WTC11 (cell line): ENCODE data around the gene STIMATE. TPM values are rescaled to one million over a fixed set of nuclear protein-coding genes. Genes with fewer than 3 reads are reported as not detected.

ENCODE experiments used
- ATAC-seq: fragments of 200-7000 bp; cut with Tn5 transposase; 2 replicates; pipeline ENCODE4 v1.10.0; 2021; ENCODE audit warnings: mild to moderate bottlenecking, moderate library complexity
- CTCF ChIA-PET: fragments of 300-600 bp; sonication (Branson Sonifier 250); formaldehyde crosslinking; loops from one replicate; lab custom pipeline; 2021; ENCODE audit warnings: antibody characterized with exemption; lab: Charles Lee
- POLR2A ChIA-PET: fragments of 350-600 bp; sonication (Branson Sonifier 250); formaldehyde crosslinking; loops from one replicate; lab custom pipeline; 2021; ENCODE audit warnings: antibody characterized with exemption; lab: Charles Lee
- DNase-seq: peaks from one replicate; pipeline ENCODE4 v3.0.0; 2021; ENCODE audit warnings: low spot score
- H3K27ac Mint-ChIP-seq: 2 replicates; pipeline ENCODE4 v1.8.0; 2021; ENCODE audit warnings: mixed read lengths
- H3K27me3 Mint-ChIP-seq: 2 replicates; pipeline ENCODE4 v1.8.0; 2021; ENCODE audit warnings: low read depth, mild to moderate bottlenecking, moderate library complexity, mixed read lengths
- H3K36me3 Mint-ChIP-seq: 2 replicates; pipeline ENCODE4 v1.8.0; 2021; ENCODE audit warnings: mixed read lengths
- H3K4me1 Mint-ChIP-seq: 2 replicates; pipeline ENCODE4 v1.8.0; 2022; ENCODE audit warnings: mixed read lengths
- H3K4me3 Mint-ChIP-seq: 2 replicates; pipeline ENCODE4 v1.8.0; 2021; ENCODE audit warnings: mild to moderate bottlenecking, moderate library complexity, mixed read lengths
- H3K9me3 Mint-ChIP-seq: 2 replicates; pipeline ENCODE4 v1.8.0; 2021; ENCODE audit warnings: mixed read lengths
- AR ChIP-seq: fragments of 250-450 bp; sonication (Bioruptor Pico); IDR thresholded peaks from 2 replicates; pipeline ENCODE4 v1.9.0; 2021; ENCODE audit warnings: mild to moderate bottlenecking
- ATF3 ChIP-seq: sonication (generic); formaldehyde crosslinking; conservative IDR thresholded peaks from 2 replicates; pipeline ENCODE4 v1.8.1; 2022; ENCODE audit warnings: mild to moderate bottlenecking, missing genetic modification reagents
- CTCF ChIP-seq: fragments of 200-600 bp; IDR thresholded peaks from 2 replicates; pipeline ENCODE4 v1.8.0; 2022; ENCODE audit warnings: antibody characterized with exemption
- E2F4 ChIP-seq: sonication (generic); formaldehyde crosslinking; IDR thresholded peaks from 2 replicates; pipeline ENCODE4 v1.8.1; 2022; ENCODE audit warnings: low read depth, mild to moderate bottlenecking, moderate library complexity, missing genetic modification reagents, borderline replicate concordance
- JAZF1 ChIP-seq: fragments of 250-450 bp; sonication (Bioruptor Pico); IDR thresholded peaks from 2 replicates; pipeline ENCODE4 v1.9.0; 2021; ENCODE audit warnings: moderate library complexity, mild to moderate bottlenecking, inconsistent platforms
- NFATC4 ChIP-seq: fragments of 250-450 bp; sonication (Bioruptor Pico); IDR thresholded peaks from 2 replicates; pipeline ENCODE4 v1.9.0; 2021; ENCODE audit warnings: mild to moderate bottlenecking
- NFYB ChIP-seq: sonication (generic); formaldehyde crosslinking; conservative IDR thresholded peaks from 2 replicates; pipeline ENCODE4 v1.8.0; 2022; ENCODE audit warnings: low read depth, missing genetic modification reagents
- NR2C2 ChIP-seq: sonication (generic); formaldehyde crosslinking; IDR thresholded peaks from 2 replicates; pipeline ENCODE4 v1.8.0; 2022; ENCODE audit warnings: mild to moderate bottlenecking, missing genetic modification reagents
- RELA ChIP-seq: sonication (generic); formaldehyde crosslinking; IDR thresholded peaks from 2 replicates; pipeline ENCODE4 v1.8.1; 2022; ENCODE audit warnings: missing genetic modification reagents, mild to moderate bottlenecking, borderline replicate concordance
- SOX15 ChIP-seq: fragments of 250-450 bp; sonication (Bioruptor Pico); IDR thresholded peaks from 2 replicates; pipeline ENCODE4 v1.9.0; 2021; ENCODE audit warnings: mild to moderate bottlenecking
- SP1 ChIP-seq: sonication (generic); formaldehyde crosslinking; conservative IDR thresholded peaks from 2 replicates; pipeline ENCODE4 v1.8.1; 2022; ENCODE audit warnings: missing genetic modification reagents
- TEAD1 ChIP-seq: sonication (generic); formaldehyde crosslinking; IDR thresholded peaks from 2 replicates; pipeline ENCODE4 v1.8.0; 2022; ENCODE audit warnings: mild to moderate bottlenecking, missing genetic modification reagents
- TP53 ChIP-seq: sonication (generic); formaldehyde crosslinking; IDR thresholded peaks from 2 replicates; pipeline ENCODE4 v1.8.1; 2023; ENCODE audit warnings: mild to moderate bottlenecking, missing genetic modification reagents
- USF2 ChIP-seq: sonication (generic); formaldehyde crosslinking; IDR thresholded peaks from 2 replicates; pipeline ENCODE4 v1.8.1; 2023; ENCODE audit warnings: mild to moderate bottlenecking, missing genetic modification reagents, moderate library complexity
- ZNF532 ChIP-seq: fragments of 250-450 bp; sonication (Bioruptor Pico); IDR thresholded peaks from 2 replicates; pipeline ENCODE4 v1.9.0; 2021; ENCODE audit warnings: mild to moderate bottlenecking, borderline replicate concordance
- ZNF671 ChIP-seq: fragments of 250-450 bp; sonication (Bioruptor Pico); IDR thresholded peaks from 2 replicates; pipeline ENCODE4 v1.8.0; 2021; ENCODE audit warnings: mild to moderate bottlenecking
- total RNA-seq: library from RNA; stranded (reverse); gene quantifications from 3 replicates; pipeline ENCODE4 v1.2.3, GENCODE V29; 2021

STIMATE gene
- total RNA-seq, 1 experiment from 2014 or later: 35.5 TPM

GRCh38 chr3:52838561-52839267 lies 58.6 kb downstream of the STIMATE start:
- ChIA-PET CTCF (interaction anchor here (0.9 to 2.1 kb wide), 3 partner anchors 10 to 46 kb away, joined by 3 to 6 read pairs (median 4); no protein-coding TSS in a partner anchor), POLR2A (no interaction called here)
- Mint-ChIP-seq H3K4me1 (peaks cover 5% of the 10 kb centered on the region; the same call in 1 of the 2 replicates), H3K9me3 (no peaks in the 10 kb centered on the region), H3K36me3 (peaks cover 10% of the 10 kb centered on the region), H3K27me3 (no peaks in the 10 kb centered on the region), H3K27ac (no peak overlapping the region), H3K4me3 (no peak overlapping the region)
- no peak for DNase-seq
- ATAC-seq: no peak
- TF ChIP-seq ZNF532 (CRISPR knock-in tag) (no peak), ATF3 (CRISPR knock-in tag) (no peak), CTCF (no peak), NFYB (CRISPR knock-in tag) (no peak), AR (CRISPR knock-in tag) (no peak), SOX15 (CRISPR knock-in tag) (no peak), E2F4 (no peak), TP53 (no peak), USF2 (no peak), ZNF671 (CRISPR knock-in tag) (no peak), TEAD1 (CRISPR knock-in tag) (no peak), SP1 (CRISPR knock-in tag) (no peak), NFATC4 (no peak), NR2C2 (CRISPR knock-in tag) (no peak), RELA (CRISPR knock-in tag) (no peak), JAZF1 (CRISPR knock-in tag) (no peak)
